ENCODE measurements around the gene WARS2.

The WARS2 gene

GRCh38 chr1:118997225-118997624, 143.2 kb downstream of the WARS2 start:
- DNase-seq (ENCODE audit: low spot score), result no peak

GRCh38 chr1:118995312-118996016, 145.0 kb downstream of the WARS2 start:
- DNase-seq (ENCODE audit: low spot score), result no peak

- DNase-seq (ENCODE audit: low spot score), result no peak
Observed at GRCh38 chr1:118993700-118994026, 146.8 kb downstream of the WARS2 start.

- no peak for DNase-seq (ENCODE audit: low spot score)
Observed at GRCh38 chr1:118992868-118993699, 147.4 kb downstream of the WARS2 start.

- DNase-seq (ENCODE audit: low spot score), result no peak
Observed at GRCh38 chr1:118992237-118992825, 148.1 kb downstream of the WARS2 start.

- no peak for DNase-seq (ENCODE audit: low spot score)
Observed at GRCh38 chr1:118991448-118991847, 149.0 kb downstream of the WARS2 start.

GRCh38 chr1:118990513-118991152, 149.8 kb downstream of the WARS2 start:
- DNase-seq (ENCODE audit: low spot score), result no peak

- DNase-seq (ENCODE audit: low spot score), result no peak
Observed at GRCh38 chr1:118989878-118990378, 150.5 kb downstream of the WARS2 start.

GRCh38 chr1:118989006-118989815, 151.2 kb downstream of the WARS2 start:
- DNase-seq (ENCODE audit: low spot score), result no peak

- no peak for DNase-seq (ENCODE audit: low spot score)
Observed at GRCh38 chr1:118988186-118989005, 152.1 kb downstream of the WARS2 start, which contains the start of gene TBX15. Gene TBX15, minus strand, starts transcription at chr1:118988343. Its CDS starts 548 bp downstream, at chr1:118987795.

GRCh38 chr1:118987468-118988185, 152.8 kb downstream of the WARS2 start:
- DNase-seq (ENCODE audit: low spot score), result no peak

GRCh38 chr1:118986555-118987467, 153.6 kb downstream of the WARS2 start:
- DNase-seq (ENCODE audit: low spot score), result no peak

- DNase-seq (ENCODE audit: low spot score), result no peak
Observed at GRCh38 chr1:118985640-118986554, 154.6 kb downstream of the WARS2 start.

- no peak for DNase-seq (ENCODE audit: low spot score)
Observed at GRCh38 chr1:118984722-118985639, 155.5 kb downstream of the WARS2 start.

- DNase-seq (ENCODE audit: low spot score), result no peak
Observed at GRCh38 chr1:118984086-118984721, 156.2 kb downstream of the WARS2 start.

GRCh38 chr1:118983558-118984041, 156.9 kb downstream of the WARS2 start:
- DNase-seq (ENCODE audit: low spot score), result no peak

Data from HuH-7 (cell line).